Tibial nerve (tissue), 4 donors: ENCODE data around the gene ARAP1.

Source experiments
- CTCF ChIP-seq, 5 experiments: fragments of 200-600 bp in 3 of 5; fragments of 450-650 bp in 2 of 5; sonication (generic) in 3 of 5; IDR thresholded peaks; one replicate each; pipeline ENCODE4 v1.5.1; 2016 to 2019; ENCODE audit warnings: antibody characterized with exemption in 5 of 5, mild to moderate bottlenecking in 3 of 5, moderate library complexity in 2 of 5
- EP300 ChIP-seq, 2 donors: sonication (generic); formaldehyde crosslinking; IDR thresholded peaks; one replicate each; pipeline ENCODE4 v1.6.1; 2017; ENCODE audit warnings: antibody characterized with exemption in 2 of 2, mild to moderate bottlenecking in 1 of 2
- POLR2A ChIP-seq, 2 donors: fragments of 450-650 bp; IDR thresholded peaks; one replicate each; pipeline ENCODE4 v1.6.1; 2017; ENCODE audit warnings: antibody characterized with exemption in 2 of 2, mild to moderate bottlenecking in 2 of 2, moderate library complexity in 2 of 2

- TF ChIP-seq EP300 (IDR thresholded peaks at IDR 0.05) (no peak), CTCF (IDR thresholded peaks at IDR 0.05) (no peak), POLR2A (IDR thresholded peaks at IDR 0.05) (no peak)
These were observed 49.5 kb downstream of the ARAP1 start for GRCh38 chr11:72702577-72703241.
